ENCODE measurements around the gene HBM.

GRCh38 chr16:183005-183404, 17.2 kb downstream of the HBM start:
- TF ChIP-seq CTCF (IDR thresholded peaks at IDR 0.05) = no peak
- no peak for TF ChIP-seq POLR2A (IDR thresholded peaks at IDR 0.05)
